ENCODE results near the gene FAM83F.
"Not testable (repeated sequence)": the region's sequence is repeated elsewhere in the genome, so short reads cannot be mapped to it uniquely, and the experiment has no call there.

Gene FAM83F

GRCh38 chr22:39994566-39995392 is at the start of gene FAM83F:
TSS of gene FAM83F (plus strand) at chr22:39994954. CDS start at chr22:39995043, 89 bp downstream.
- no peak for DNase-seq (ENCODE audit: extremely low read depth, low read depth)
- TF ChIP-seq CTCF (IDR thresholded peaks at IDR 0.05; ENCODE audit: low read depth, low read length): no peak

- TF ChIP-seq CTCF (IDR thresholded peaks at IDR 0.05; ENCODE audit: low read depth, low read length): no peak
- DNase-seq (ENCODE audit: extremely low read depth, low read depth): no peak
Measured at GRCh38 chr22:39946126-39946502, 48.6 kb upstream of the FAM83F start.

GRCh38 chr22:39946503-39947219 is 48.1 kb upstream of the FAM83F start:
- TF ChIP-seq CTCF (IDR thresholded peaks at IDR 0.05; ENCODE audit: low read depth, low read length): no peak
- no peak for DNase-seq (ENCODE audit: extremely low read depth, low read depth)

- no peak for DNase-seq (ENCODE audit: extremely low read depth, low read depth)
- TF ChIP-seq CTCF (IDR thresholded peaks at IDR 0.05; ENCODE audit: low read depth, low read length): no peak
Measured at GRCh38 chr22:39947220-39948216, 47.2 kb upstream of the FAM83F start.

- DNase-seq (ENCODE audit: extremely low read depth, low read depth): no peak
Measured at GRCh38 chr22:39949964-39950737, 44.6 kb upstream of the FAM83F start.

GRCh38 chr22:39951603-39952293 is 43.0 kb upstream of the FAM83F start:
- not testable (repeated sequence) for DNase-seq (ENCODE audit: extremely low read depth, low read depth)

More at GRCh38 chr22:39949964-39950737, 44.6 kb upstream of the FAM83F start:
- no peak for TF ChIP-seq CTCF (IDR thresholded peaks at IDR 0.05; ENCODE audit: low read depth, low read length)

Data from AG09319 (cell line).